OCI-LY1 (cell line): ENCODE results near the gene MPZL3.

ENCODE experiments used
- EZH2 ChIP-seq: fragments of 200-600 bp; sonication (generic), shearing (Covaris generic); IDR thresholded peaks from 2 replicates; pipeline ENCODE4 v1.8.0; 2017; ENCODE audit warnings: borderline replicate concordance, mixed run types, mild to moderate bottlenecking, antibody characterized with exemption, low read length, moderate library complexity, mixed read lengths
- TF ChIP-seq, protein P1 (sequence below): fragments of 200-600 bp; sonication (generic), shearing (Covaris generic); IDR thresholded peaks from 2 replicates; pipeline ENCODE4 v1.5.1; 2017; ENCODE audit warnings: mild to moderate bottlenecking, antibody characterized with exemption, low read length, moderate library complexity, mixed read lengths

DNA sequence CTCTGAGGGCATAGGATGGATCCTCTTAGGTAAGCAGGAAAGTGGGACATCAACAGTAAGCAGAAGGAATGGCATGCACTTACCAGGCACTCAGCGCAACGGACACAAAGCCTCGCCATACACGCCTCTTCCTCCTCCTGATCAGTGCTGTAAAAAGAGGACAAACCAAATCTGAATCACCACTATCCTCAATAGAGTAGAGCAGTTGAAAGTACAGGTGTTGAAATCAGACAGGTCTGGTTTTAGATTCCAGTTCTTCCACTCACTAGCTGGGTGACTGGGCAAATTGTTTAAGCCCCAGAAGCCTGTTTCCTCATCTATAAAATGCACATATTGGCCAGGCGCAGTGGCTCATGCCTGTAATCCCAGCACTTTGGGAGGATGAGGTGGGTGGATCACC is 18.8 kb downstream of the MPZL3 start:
- TF ChIP-seq, protein P1, sequence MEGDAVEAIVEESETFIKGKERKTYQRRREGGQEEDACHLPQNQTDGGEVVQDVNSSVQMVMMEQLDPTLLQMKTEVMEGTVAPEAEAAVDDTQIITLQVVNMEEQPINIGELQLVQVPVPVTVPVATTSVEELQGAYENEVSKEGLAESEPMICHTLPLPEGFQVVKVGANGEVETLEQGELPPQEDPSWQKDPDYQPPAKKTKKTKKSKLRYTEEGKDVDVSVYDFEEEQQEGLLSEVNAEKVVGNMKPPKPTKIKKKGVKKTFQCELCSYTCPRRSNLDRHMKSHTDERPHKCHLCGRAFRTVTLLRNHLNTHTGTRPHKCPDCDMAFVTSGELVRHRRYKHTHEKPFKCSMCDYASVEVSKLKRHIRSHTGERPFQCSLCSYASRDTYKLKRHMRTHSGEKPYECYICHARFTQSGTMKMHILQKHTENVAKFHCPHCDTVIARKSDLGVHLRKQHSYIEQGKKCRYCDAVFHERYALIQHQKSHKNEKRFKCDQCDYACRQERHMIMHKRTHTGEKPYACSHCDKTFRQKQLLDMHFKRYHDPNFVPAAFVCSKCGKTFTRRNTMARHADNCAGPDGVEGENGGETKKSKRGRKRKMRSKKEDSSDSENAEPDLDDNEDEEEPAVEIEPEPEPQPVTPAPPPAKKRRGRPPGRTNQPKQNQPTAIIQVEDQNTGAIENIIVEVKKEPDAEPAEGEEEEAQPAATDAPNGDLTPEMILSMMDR, result no peak
- TF ChIP-seq EZH2, result no peak
